Esophagus muscularis mucosa (tissue), 3 donors: ENCODE data around the gene PSMD8.

Experiments
- CTCF ChIP-seq, 3 experiments: fragments of 200-600 bp in 2 of 3; fragments of 450-650 bp in 1 of 3; sonication (generic) in 2 of 3; IDR thresholded peaks; one replicate each; pipeline ENCODE4 v1.5.1; 2017 to 2019; ENCODE audit warnings: antibody characterized with exemption in 3 of 3, mild to moderate bottlenecking in 2 of 3, moderate library complexity in 1 of 3
- POLR2A ChIP-seq: fragments of 450-650 bp; IDR thresholded peaks from one replicate; pipeline ENCODE4 v1.6.1; 2017; ENCODE audit warnings: antibody characterized with exemption, moderate library complexity, mild to moderate bottlenecking, low read depth
- POLR2AphosphoS5 ChIP-seq, 2 donors: sonication (generic); formaldehyde crosslinking; IDR thresholded peaks; one replicate each; pipeline ENCODE4 v1.6.1; 2017; ENCODE audit warnings: antibody characterized with exemption in 2 of 2

DNA sequence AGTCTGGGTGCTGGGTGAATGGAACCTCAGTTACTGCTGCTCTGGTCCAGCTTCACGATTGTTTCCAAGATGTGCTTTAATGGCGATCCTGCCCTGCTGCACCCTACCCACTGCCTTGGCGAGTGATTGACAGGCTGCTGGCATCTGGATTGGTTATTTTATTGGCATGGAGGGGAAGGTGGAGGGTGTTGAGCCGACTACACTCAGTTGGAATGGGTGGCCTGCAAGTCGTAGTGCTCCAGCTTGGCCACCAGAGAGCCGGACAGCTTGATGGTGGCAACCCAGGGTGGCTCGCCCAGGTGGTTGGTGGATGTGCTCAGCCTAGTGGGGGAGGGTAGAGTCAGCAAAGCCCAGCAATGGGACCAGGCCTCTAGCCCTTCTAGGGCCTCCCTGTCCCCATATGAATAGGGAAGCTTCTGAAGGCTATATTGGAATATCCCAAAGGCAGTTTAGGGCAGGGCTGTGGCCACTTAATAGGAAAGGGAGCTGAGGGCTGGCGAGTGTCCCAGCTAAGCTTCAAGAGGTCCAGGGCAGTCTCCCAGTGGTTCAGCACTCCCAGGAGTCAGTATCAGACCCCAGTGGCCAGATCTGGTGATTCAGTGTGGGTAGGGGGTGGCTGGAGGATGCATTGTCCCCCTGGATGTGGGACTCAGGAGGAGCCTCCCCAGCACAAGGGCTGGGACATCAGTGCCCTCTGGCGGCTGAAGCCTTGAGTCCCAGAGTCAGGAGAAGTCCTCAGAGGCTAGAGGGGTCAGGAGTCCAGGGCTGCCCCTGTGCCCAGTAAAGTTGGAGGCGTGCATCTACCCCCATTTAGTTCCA, 10.0 kb downstream of the PSMD8 start:
- TF ChIP-seq POLR2AphosphoS5 (IDR thresholded peaks at IDR 0.05) (no peak), CTCF (IDR thresholded peaks at IDR 0.05) (no peak), POLR2A (no peak)
